Measurements from ENCODE around the gene KLF15. TPM values are rescaled to one million over a fixed set of nuclear protein-coding genes. Genes with fewer than 3 reads are reported as not detected.

The KLF15 gene
- total RNA-seq (2011; cell fraction: chromatin; rRNA removed; ENCODE audit: low replicate concordance), result 2.5 and 7.4 TPM in 2 replicates
- total RNA-seq (2011; cell fraction: nucleolus; rRNA removed), result 6.7 and 7.2 TPM in 2 replicates
- total RNA-seq (2011; cell fraction: nucleoplasm; rRNA removed), result 2.3 and 4.8 TPM in 2 replicates
- total RNA-seq (2014; rRNA removed) (3.5 and 3.7 TPM in 2 replicates), total RNA-seq (2014; rRNA removed; fragmentation: Illumina TruSeq; extraction: Trizol) (0.91 and 1.1 TPM in 2 replicates), total RNA-seq (2015; rRNA removed; fragmentation: Illumina TruSeq; extraction: Trizol) (0.83 and 0.91 TPM in 2 replicates), total RNA-seq (2021) (3.7 and 4.8 TPM in 2 replicates), polyA plus RNA-seq (2011; rRNA removed) (1.7 and 1.9 TPM in 2 replicates), polyA plus RNA-seq (2014; fragmentation: Illumina TruSeq; extraction: Trizol) (1.2 and 1.8 TPM in 2 replicates), polyA plus RNA-seq (2014; fragmentation: Nextera tagmentation; extraction: Ambion mirVana) (under 1 TPM; 0.08 to 0.13 TPM), polyA plus RNA-seq (2014; rRNA removed) (2.8 and 3.2 TPM in 2 replicates), polyA minus RNA-seq (2011; rRNA and poly(A)+ RNA removed) (0.63 and 0.67 TPM in 2 replicates), Bru-seq, nascent RNA (percentile 56 among the genes with signal in this experiment), BruChase-seq, experiment 1, labeled RNA remaining after a 2-hour chase (percentile 44 among the genes with signal in this experiment), BruChase-seq, experiment 2, labeled RNA remaining after a 6-hour chase (percentile 40 among the genes with signal in this experiment)
- polyA plus RNA-seq (2011; cell fraction: cytosol; rRNA removed), result 1.5 and 4.3 TPM in 2 replicates
- polyA plus RNA-seq (2011; cell fraction: nucleus; rRNA removed), result 2.5 and 4.1 TPM in 2 replicates
- polyA plus RNA-seq (2012), result 1.1 TPM in 2 replicates
- 0.46 and 0.76 TPM in 2 replicates for polyA minus RNA-seq (2011; cell fraction: cytosol; rRNA and poly(A)+ RNA removed)
- polyA minus RNA-seq (2011; cell fraction: nucleus; rRNA and poly(A)+ RNA removed), result 5.0 TPM in 2 replicates
- long read RNA-seq, experiment 1, partial matches to known transcripts, result 0 of 4 reads
- long read RNA-seq, experiment 1, other reads (novel, unspliced or antisense), result 4 of 4 reads
- long read RNA-seq, experiment 2, result 0 reads
- long read RNA-seq, experiment 3, partial matches to known transcripts, result 0 of 1 reads
- long read RNA-seq, experiment 3, other reads (novel, unspliced or antisense), result 1 of 1 reads

DNA sequence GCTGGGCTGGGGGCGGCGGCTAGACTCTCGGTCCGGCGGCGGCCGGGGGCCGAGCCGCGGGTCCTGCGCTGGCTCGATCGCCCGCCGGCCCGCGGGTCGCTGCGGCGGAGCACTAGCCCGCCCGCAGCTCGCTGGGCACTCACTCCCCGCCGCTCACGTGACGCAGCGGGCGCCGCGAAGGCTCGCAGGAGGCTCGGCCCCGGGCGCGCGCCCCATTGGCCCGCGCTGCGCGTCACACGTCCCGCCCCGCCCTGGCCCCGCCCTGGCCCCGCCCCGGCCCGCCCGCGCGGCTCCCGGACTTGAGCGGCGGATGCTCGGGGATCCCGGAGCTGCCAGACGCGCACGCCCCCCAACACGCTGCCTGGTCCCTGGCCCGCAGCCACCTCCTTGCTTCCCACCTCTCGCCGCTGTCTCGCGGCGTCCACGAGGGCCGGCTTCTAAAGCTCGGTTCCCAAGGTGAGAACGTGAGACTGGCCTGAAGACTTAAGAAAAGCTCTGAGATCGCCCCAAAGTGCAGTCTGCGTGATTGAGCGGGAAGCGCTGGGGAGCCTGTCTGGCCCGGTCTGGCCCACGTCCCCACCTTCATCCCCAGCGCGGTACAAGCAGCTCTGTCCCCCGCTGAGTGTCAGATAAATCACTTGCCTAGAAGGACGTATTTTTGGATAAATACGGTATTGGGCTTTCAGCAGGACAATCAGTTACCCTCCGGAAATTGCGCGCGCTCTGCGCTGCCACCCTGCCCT, at the start of gene KLF15:
KLF15 (minus strand) TSS at position 114 of the 743 bp plus-strand sequence. CDS start 4,486 bp downstream, outside the sequence.
- CTCF ChIA-PET (ENCODE audit: low intra/inter-chr PET ratio), result no interaction called here
- H3K79me2 ChIP-seq (ENCODE audit: control insufficient read depth, insufficient read depth, low read length), result no peaks in the 10 kb centered on the region
- peaks cover 0 to 20% of the 10 kb centered on the region in 2 experiments; a peak in 3 of 5 replicates for H3K27me3 ChIP-seq (ENCODE audit: control insufficient read depth in 2 of 2, insufficient read depth in 2 of 2, low read length in 2 of 2)
- H3K4me1 ChIP-seq (replicated peaks in 1 of 2; ENCODE audit: control insufficient read depth in 2 of 2, insufficient read depth in 2 of 2, low read length in 2 of 2), result peaks cover 5 to 34% of the 10 kb centered on the region in 2 experiments; a peak in 3 of 5 replicates
- H3K9ac ChIP-seq (ENCODE audit: insufficient read depth in 1 of 2, low read depth in 2 of 2, low read length in 2 of 2), result peak within 1 kb of the TSS in 1 of 2 experiments; percentile 87; a peak in 2 of 4 replicates
- H3K27ac ChIP-seq (ENCODE audit: extremely low read depth, low read depth, low read length), result peak within 1 kb of the TSS; percentile 36; the same call in 1 of the 3 replicates
- intact Hi-C loops (cut with micrococcal nuclease) (loop anchor here (2.0 kb wide), 2 partner anchors 31 to 97 kb away; no protein-coding TSS in a partner anchor), in situ Hi-C loops (cut with MboI) (no loop called here)
- H3K4me2 ChIP-seq (ENCODE audit: insufficient read depth, low read length), result peak within 1 kb of the TSS; percentile 76
- H3K9me3 ChIP-seq (replicated peaks; ENCODE audit: control insufficient read depth, insufficient read depth, low read depth, low read length), result no peaks in the 10 kb centered on the region
- DNase-seq (ENCODE audit: extremely low read depth in 1 of 4, low spot score in 3 of 4), result peak; percentile 82 to 90 (median 87)
- peak; percentile 82 for ATAC-seq
- H2AFZ ChIP-seq (ENCODE audit: low read depth, low read length), result peak within 1 kb of the TSS; percentile 79
- H3K36me3 ChIP-seq (ENCODE audit: control insufficient read depth, insufficient read depth, low read length), result no peaks in the 10 kb centered on the region
- H3K9me1 ChIP-seq (ENCODE audit: control insufficient read depth, insufficient read depth, low read length), result no peaks in the 10 kb centered on the region
- FAIRE-seq, result no peak
- H3K4me3 ChIP-seq, result peak within 1 kb of the TSS; percentile 40
- POLR2A ChIA-PET, result interaction anchor here (0.5 to 0.6 kb wide), 2 partner anchors 37 to 180 kb away, joined by 3 read pairs; partner anchors contain the start of gene CFAP100
- H4K20me1 ChIP-seq (replicated peaks; ENCODE audit: control insufficient read depth, insufficient read depth, low read length), result no peaks in the 10 kb centered on the region
- no TSS peak for BruUV-seq (replicated peaks)
- 0% methylated on average over 9 of the region's 86 CpGs for WGBS (ENCODE audit: insufficient coverage, low coverage, missing lambda C conversion rate)
- TF ChIP-seq ETV6 (IDR thresholded peaks at IDR 0.05; ENCODE audit: borderline replicate concordance in 1 of 2, low read depth in 2 of 2, low read length in 1 of 2) (no peak), ETV6 (CRISPR knock-in tag; IDR thresholded peaks at IDR 0.05; ENCODE audit: borderline replicate concordance) (no peak), NR2C1 (IDR thresholded peaks at IDR 0.05) (no peak), NR2C1 (tag; IDR thresholded peaks at IDR 0.05) (no peak), CEBPG (CRISPR knock-in tag; IDR thresholded peaks at IDR 0.05) (no peak), CEBPG (tag; conservative IDR thresholded peaks at IDR 0.05 in 1 of 2, IDR thresholded peaks at IDR 0.05 in 1 of 2) (no peak), JUN (IDR thresholded peaks at IDR 0.05; ENCODE audit: borderline replicate concordance, low read depth, low read length) (no peak), JUN (CRISPR knock-in tag; IDR thresholded peaks at IDR 0.05; ENCODE audit: borderline replicate concordance) (no peak), DNMT1 (IDR thresholded peaks at IDR 0.05) (no peak), RB1 (IDR thresholded peaks at IDR 0.05; ENCODE audit: low read depth) (0 out of 2 replicates have a peak, but pooled peaks have one; percentile 12), TFAM (CRISPR knock-in tag; conservative IDR thresholded peaks at IDR 0.05) (no peak), HDAC2 (IDR thresholded peaks at IDR 0.05) (no peak), CREB1 (IDR thresholded peaks at IDR 0.05) (peak; percentile 34; the same call in 1 of the 2 replicates), CREB1 (CRISPR knock-in tag; IDR thresholded peaks at IDR 0.05) (no peak), ZNF717 (CRISPR knock-in tag; IDR thresholded peaks at IDR 0.05) (no peak), TAF1 (IDR thresholded peaks at IDR 0.05; ENCODE audit: control insufficient read depth, extremely low read depth, insufficient read depth, low read length, severe bottlenecking) (no peak), BMI1 (IDR thresholded peaks at IDR 0.05; ENCODE audit: low read length) (no peak), POLR2G (IDR thresholded peaks at IDR 0.05; ENCODE audit: low read depth, low read length) (0 out of 2 replicates have a peak, but pooled peaks have one; percentile 34)
- TF ChIP-seq, protein P1, sequence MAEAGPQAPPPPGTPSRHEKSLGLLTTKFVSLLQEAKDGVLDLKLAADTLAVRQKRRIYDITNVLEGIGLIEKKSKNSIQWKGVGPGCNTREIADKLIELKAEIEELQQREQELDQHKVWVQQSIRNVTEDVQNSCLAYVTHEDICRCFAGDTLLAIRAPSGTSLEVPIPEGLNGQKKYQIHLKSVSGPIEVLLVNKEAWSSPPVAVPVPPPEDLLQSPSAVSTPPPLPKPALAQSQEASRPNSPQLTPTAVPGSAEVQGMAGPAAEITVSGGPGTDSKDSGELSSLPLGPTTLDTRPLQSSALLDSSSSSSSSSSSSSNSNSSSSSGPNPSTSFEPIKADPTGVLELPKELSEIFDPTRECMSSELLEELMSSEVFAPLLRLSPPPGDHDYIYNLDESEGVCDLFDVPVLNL (CRISPR knock-in tag; IDR thresholded peaks at IDR 0.05; ENCODE audit: low read depth), result no peak
